ENCODE results near the gene RPA1.

RPA1 gene

DNA sequence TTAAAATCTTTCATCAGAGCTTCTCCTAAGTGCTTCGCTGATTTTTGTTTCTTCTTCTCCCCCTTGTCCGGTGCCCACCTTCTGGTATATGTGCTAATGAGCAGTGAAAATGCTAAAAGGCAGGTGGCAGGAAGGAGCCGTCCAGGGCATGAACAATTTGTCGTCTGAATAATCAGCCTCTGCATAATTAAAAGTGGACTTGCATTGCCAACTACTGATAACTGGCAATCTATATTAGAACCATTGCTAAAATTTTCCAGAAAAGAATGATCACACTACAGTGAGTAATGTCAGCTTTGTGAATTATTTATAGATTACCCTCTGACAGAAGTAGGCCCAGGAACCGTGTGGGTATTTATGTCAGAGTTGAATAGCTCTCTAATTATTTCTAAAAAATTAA is 39.9 kb upstream of the RPA1 start:
- Histone ChIP-seq H3F3A (ENCODE audit: insufficient read depth, low read length) (no peaks in the 10 kb centered on the region), H2AFZ (ENCODE audit: low read length) (no peak overlapping the region), H3K36me3 (replicated peaks; ENCODE audit: insufficient read depth, low read length) (no peaks in the 10 kb centered on the region), H3K4me3 (ENCODE audit: low read length) (no peak overlapping the region), H3K79me2 (ENCODE audit: low read length) (no peaks in the 10 kb centered on the region), H3K9ac (ENCODE audit: low read length) (no peak overlapping the region), H3K4me1 (ENCODE audit: low read length) (no peaks in the 10 kb centered on the region), H3K9me2 (replicated peaks; ENCODE audit: insufficient read depth, low read length) (no peaks in the 10 kb centered on the region), H3K27ac (ENCODE audit: low read length) (no peak overlapping the region), H3K9me3 (replicated peaks; ENCODE audit: insufficient read depth, low read length) (no peaks in the 10 kb centered on the region), H3K27me3 (replicated peaks; ENCODE audit: insufficient read depth, low read length) (no peaks in the 10 kb centered on the region), H3K4me2 (ENCODE audit: low read depth, low read length) (no peak overlapping the region), H4K20me1 (ENCODE audit: insufficient read depth, low read length) (no peaks in the 10 kb centered on the region)
- TF ChIP-seq EZH2phosphoT487 (IDR thresholded peaks at IDR 0.05; ENCODE audit: low read length) (no peak), EZH2 (optimal IDR thresholded peaks at IDR 0.05; ENCODE audit: low read depth, low read length) (no peak)
- TF ChIP-seq, protein P1, sequence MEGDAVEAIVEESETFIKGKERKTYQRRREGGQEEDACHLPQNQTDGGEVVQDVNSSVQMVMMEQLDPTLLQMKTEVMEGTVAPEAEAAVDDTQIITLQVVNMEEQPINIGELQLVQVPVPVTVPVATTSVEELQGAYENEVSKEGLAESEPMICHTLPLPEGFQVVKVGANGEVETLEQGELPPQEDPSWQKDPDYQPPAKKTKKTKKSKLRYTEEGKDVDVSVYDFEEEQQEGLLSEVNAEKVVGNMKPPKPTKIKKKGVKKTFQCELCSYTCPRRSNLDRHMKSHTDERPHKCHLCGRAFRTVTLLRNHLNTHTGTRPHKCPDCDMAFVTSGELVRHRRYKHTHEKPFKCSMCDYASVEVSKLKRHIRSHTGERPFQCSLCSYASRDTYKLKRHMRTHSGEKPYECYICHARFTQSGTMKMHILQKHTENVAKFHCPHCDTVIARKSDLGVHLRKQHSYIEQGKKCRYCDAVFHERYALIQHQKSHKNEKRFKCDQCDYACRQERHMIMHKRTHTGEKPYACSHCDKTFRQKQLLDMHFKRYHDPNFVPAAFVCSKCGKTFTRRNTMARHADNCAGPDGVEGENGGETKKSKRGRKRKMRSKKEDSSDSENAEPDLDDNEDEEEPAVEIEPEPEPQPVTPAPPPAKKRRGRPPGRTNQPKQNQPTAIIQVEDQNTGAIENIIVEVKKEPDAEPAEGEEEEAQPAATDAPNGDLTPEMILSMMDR (IDR thresholded peaks at IDR 0.05; ENCODE audit: low read length), result no peak
- no peak for DNase-seq

DNA sequence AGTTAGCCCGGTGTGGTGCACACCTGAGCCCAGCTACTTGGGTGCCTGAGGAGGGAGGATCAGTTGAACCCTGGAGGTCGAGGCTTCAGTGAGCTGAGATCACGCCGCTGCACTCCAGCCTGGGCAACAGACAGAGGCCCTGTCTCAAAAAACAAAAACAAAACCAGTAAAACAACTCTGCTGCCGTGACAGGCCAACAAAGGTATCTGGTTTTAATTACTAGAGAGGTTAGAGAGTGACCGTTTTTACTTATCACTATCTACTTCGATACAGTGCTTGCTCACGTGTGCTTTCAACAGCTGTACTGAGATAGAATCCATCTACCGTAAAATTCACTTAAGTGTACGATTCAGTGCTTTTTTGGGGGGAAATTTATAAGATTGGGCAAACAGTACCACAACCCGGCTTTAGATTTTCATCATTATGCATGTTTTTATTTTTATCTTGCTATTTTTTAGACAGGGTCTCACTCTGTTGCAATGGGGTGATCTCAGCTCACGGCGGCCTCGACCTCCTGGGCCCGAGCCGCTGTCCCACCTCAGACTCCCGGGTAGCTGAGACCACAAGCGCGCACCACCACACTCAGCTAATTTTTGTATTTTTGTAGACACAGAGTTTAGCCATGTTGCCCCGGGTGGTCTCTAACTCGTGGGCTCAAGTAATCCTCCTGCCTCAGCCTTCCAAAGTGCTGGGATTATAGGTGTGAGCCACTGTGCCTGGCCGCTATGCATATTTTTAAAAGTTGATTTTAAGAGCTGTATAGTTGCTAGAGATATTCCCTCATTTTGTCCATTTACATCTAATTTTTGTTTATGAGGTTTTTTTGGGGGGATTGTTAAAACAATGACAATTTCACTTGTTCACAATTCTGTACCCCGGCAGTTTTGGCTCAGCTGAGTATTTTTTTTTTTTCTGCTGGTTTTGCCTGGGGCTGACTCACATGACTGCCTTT is 37.0 kb upstream of the RPA1 start:
- Histone ChIP-seq H4K20me1 (ENCODE audit: insufficient read depth, low read length) (no peaks in the 10 kb centered on the region), H3K79me2 (ENCODE audit: low read length) (no peaks in the 10 kb centered on the region), H3K9me2 (replicated peaks; ENCODE audit: insufficient read depth, low read length) (no peaks in the 10 kb centered on the region), H3K9ac (ENCODE audit: low read length) (no peak overlapping the region), H3K36me3 (replicated peaks; ENCODE audit: insufficient read depth, low read length) (no peaks in the 10 kb centered on the region), H3K9me3 (replicated peaks; ENCODE audit: insufficient read depth, low read length) (no peaks in the 10 kb centered on the region), H3K4me1 (ENCODE audit: low read length) (no peaks in the 10 kb centered on the region), H3K27me3 (replicated peaks; ENCODE audit: insufficient read depth, low read length) (no peaks in the 10 kb centered on the region), H2AFZ (ENCODE audit: low read length) (no peak overlapping the region), H3K27ac (ENCODE audit: low read length) (no peak overlapping the region), H3K4me3 (ENCODE audit: low read length) (no peak overlapping the region), H3K4me2 (ENCODE audit: low read depth, low read length) (no peak overlapping the region), H3F3A (ENCODE audit: insufficient read depth, low read length) (no peaks in the 10 kb centered on the region)
- no peak for TF ChIP-seq EZH2phosphoT487 (IDR thresholded peaks at IDR 0.05; ENCODE audit: low read length)
- no peak for TF ChIP-seq EZH2 (optimal IDR thresholded peaks at IDR 0.05; ENCODE audit: low read depth, low read length)
- TF ChIP-seq, protein P1 (IDR thresholded peaks at IDR 0.05; ENCODE audit: low read length), result no peak
- DNase-seq, result no peak

DNA sequence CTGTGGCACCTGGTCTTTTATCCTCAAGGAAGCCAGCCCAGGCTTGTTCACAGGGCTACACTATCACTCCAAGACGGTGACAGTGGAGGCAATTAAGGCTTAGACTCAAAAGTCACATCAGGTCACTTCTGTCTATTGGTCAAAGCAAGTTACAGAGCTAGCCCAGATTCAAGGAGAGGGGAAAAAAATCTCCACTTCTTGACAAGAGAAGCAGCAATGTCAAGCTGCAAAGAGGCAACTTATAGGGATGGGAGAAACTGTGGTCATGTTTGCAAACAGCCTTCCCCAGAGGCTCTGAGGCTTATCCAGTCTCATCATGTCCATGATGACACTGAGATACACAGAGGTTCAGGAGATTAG is 36.4 kb upstream of the RPA1 start:
- Histone ChIP-seq H2AFZ (ENCODE audit: low read length) (no peak overlapping the region), H3K27ac (ENCODE audit: low read length) (no peak overlapping the region), H3K27me3 (replicated peaks; ENCODE audit: insufficient read depth, low read length) (no peaks in the 10 kb centered on the region), H3K9me2 (replicated peaks; ENCODE audit: insufficient read depth, low read length) (no peaks in the 10 kb centered on the region), H3K9ac (ENCODE audit: low read length) (no peak overlapping the region), H3F3A (ENCODE audit: insufficient read depth, low read length) (no peaks in the 10 kb centered on the region), H3K4me3 (ENCODE audit: low read length) (no peak overlapping the region), H3K4me1 (ENCODE audit: low read length) (no peaks in the 10 kb centered on the region), H4K20me1 (ENCODE audit: insufficient read depth, low read length) (no peaks in the 10 kb centered on the region), H3K9me3 (replicated peaks; ENCODE audit: insufficient read depth, low read length) (no peaks in the 10 kb centered on the region), H3K4me2 (ENCODE audit: low read depth, low read length) (no peak overlapping the region), H3K36me3 (replicated peaks; ENCODE audit: insufficient read depth, low read length) (no peaks in the 10 kb centered on the region), H3K79me2 (ENCODE audit: low read length) (no peaks in the 10 kb centered on the region)
- DNase-seq, result no peak
- TF ChIP-seq EZH2phosphoT487 (IDR thresholded peaks at IDR 0.05; ENCODE audit: low read length) (no peak), EZH2 (optimal IDR thresholded peaks at IDR 0.05; ENCODE audit: low read depth, low read length) (no peak)
- TF ChIP-seq, protein P1 (IDR thresholded peaks at IDR 0.05; ENCODE audit: low read length), result no peak

Data from MM.1S (cell line).